C4-2B (cell line): ENCODE measurements around the gene TDRD15.
"Not testable (repeated sequence)": the region's sequence is repeated elsewhere in the genome, so short reads cannot be mapped to it uniquely, and the experiment has no call there.

Source experiments
- CTCF ChIP-seq: fragments of 450-650 bp; conservative IDR thresholded peaks from 2 replicates; pipeline ENCODE4 v1.5.1; 2017; ENCODE audit warnings: mild to moderate bottlenecking
- ZFX ChIP-seq: fragments of 450-650 bp; IDR thresholded peaks from 2 replicates; pipeline ENCODE4 v1.6.1; 2017

GRCh38 chr2:21151234-21151633, 27.5 kb downstream of the TDRD15 start:
- TF ChIP-seq CTCF, ZFX: not testable (repeated sequence)
